GM10248 (cell line): ENCODE measurements around the gene RAP1GAP.

Experiments used
- CTCF ChIA-PET: fragments of 300-600 bp; sonication (Branson Sonifier 250); formaldehyde crosslinking; extraction: SDS; loops from one replicate; lab custom pipeline; 2021; ENCODE audit warnings: antibody characterized with exemption; lab: Yijun Ruan, JAX
- POLR2A ChIA-PET: fragments of 350-650 bp; sonication (Branson Sonifier 250); formaldehyde crosslinking; extraction: SDS; loops from one replicate; lab custom pipeline; 2020; ENCODE audit warnings: antibody characterized with exemption; lab: Yijun Ruan, JAX
- DNase-seq: peaks from one replicate; pipeline ENCODE4 v3.0.0; 2012; ENCODE audit errors: extremely low spot score
- CTCF ChIP-seq: IDR thresholded peaks from 2 replicates; pipeline ENCODE4 v1.5.1; 2012; ENCODE audit warnings: mild to moderate bottlenecking, low read depth; ENCODE audit errors: extremely low read depth, missing control alignments, control extremely low read depth

Gene RAP1GAP

GRCh38 chr1:21648791-21649190, 20.4 kb downstream of the RAP1GAP start:
- CTCF ChIA-PET = interaction anchor here (0.6 to 2.4 kb wide), 4 partner anchors 10 to 1239 kb away, joined by 3 to 11 read pairs (median 3); no protein-coding TSS in a partner anchor
- POLR2A ChIA-PET = no interaction called here
- TF ChIP-seq CTCF = no peak
- DNase-seq = no peak

DNA sequence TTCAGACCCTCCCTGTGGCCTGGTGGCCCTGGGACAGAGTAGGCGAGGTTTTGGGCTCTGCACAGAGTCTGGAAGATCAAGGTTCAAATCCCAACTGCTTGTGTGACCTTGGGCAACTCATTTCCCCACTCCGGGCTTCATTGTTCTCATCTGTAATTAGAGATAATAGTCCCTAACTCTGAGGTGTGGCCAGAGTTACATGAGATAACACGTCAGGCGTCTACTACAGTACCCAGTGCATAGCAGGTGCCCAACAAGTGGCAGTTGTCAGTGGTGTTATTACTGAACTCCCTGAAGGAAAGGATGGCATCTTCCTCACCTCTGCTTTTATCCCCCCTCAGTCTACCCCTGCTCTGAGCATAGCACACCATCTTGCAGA, 20.8 kb downstream of the RAP1GAP start:
- POLR2A ChIA-PET = no interaction called here
- DNase-seq = no peak
- no peak for TF ChIP-seq CTCF
- CTCF ChIA-PET = interaction anchor here (1.3 to 1.6 kb wide), 2 partner anchors 9 to 278 kb away, joined by 3 read pairs; no protein-coding TSS in a partner anchor

DNA sequence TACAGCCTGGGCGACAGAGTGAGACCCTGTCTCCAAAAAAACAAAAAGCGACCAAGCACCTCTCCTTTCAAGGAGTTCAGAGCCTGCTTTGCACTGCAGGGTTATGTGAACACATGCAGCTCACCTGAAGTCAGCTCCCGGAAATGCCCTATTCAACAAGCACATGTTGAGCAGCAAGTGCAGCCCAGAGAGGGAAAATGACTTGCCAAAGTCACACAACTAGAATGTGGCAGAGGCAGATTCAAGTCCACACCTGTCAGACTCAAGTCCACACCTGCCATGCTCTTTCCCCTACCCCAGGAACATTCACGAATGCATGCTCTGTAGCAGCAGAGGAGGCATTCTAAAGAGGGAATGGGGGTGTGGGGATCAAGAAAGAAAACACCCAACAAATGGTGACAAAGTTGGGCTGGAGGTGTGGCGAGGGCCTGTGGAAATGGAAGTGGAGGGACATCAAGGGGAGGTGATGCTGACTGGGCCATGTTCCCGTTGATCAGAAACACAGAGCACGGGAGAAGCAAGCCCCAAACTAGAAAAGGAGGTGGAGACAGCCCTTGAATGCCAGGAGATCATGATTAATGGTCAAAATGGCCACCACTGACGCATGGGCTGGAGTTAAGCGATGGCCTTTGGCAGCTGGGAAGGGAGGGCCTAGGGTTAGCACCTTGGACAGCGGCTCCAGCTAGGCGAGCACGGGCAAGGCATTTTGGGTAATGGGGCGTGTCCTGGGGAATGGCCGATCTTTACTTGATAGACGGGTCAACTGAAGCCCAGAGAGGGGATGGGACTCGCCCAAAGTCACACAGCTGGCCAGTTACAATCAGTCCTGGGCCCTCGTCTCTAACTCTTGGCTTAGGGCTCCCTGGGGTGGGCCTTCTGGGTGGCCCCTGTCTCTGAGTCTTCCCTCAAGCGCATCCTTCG, 21.5 kb downstream of the RAP1GAP start:
- CTCF ChIA-PET = interaction anchor here (1.3 to 1.6 kb wide), 2 partner anchors 8 to 277 kb away, joined by 3 read pairs; no protein-coding TSS in a partner anchor
- DNase-seq = peak; percentile 62
- POLR2A ChIA-PET = no interaction called here
- TF ChIP-seq CTCF = no peak

- ChIA-PET POLR2A (no interaction called here), CTCF (no interaction called here)
- no peak for TF ChIP-seq CTCF
- DNase-seq = no peak
These were observed 23.6 kb downstream of the RAP1GAP start for GRCh38 chr1:21645550-21645949.

DNA sequence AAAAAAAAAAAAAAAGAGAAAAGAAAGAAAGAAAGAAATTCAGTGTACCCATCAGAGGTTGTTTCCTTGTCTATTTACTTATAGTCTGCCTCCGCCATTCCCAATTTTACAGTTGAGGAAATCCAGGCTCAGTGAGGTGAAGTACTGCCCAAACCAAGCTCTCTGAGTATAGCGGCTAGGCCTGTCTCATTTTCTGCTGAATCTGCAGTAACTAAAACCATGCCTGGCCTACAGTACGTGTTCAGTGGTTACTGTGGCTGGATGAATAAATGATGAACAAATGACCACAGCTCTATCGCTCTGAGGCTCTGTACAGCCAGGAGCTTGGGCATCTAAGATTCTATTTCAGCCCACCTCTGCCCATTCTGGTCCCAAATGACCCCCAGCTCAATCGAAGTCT, 24.3 kb downstream of the RAP1GAP start:
- ChIA-PET CTCF (no interaction called here), POLR2A (no interaction called here)
- TF ChIP-seq CTCF = no peak
- no peak for DNase-seq

DNA sequence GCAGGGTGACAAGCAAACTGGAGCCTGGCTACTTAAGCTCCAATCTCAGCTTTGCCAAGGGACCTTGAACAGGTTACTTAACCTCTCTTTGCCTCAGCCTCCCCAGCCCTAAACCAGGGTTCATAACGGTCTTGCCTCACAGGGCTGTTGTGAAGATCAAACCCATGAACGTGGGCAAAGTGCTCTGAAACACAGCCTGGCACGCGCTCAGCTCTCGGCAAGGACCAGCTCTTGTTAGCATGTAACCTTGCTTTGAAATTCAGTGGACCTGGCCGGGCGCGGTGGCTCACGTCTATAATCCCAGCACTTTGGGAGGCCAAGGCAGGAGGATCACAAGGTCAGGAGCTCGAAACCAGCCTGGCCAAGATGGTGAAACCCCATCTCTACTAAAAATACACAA, 24.8 kb downstream of the RAP1GAP start:
- ChIA-PET CTCF (no interaction called here), POLR2A (no interaction called here)
- TF ChIP-seq CTCF = no peak
- no peak for DNase-seq
